Measurements from ENCODE around the gene APOE.

The APOE gene

GRCh38 chr19:44948763-44949374, 43.3 kb downstream of the APOE start:
- H3K4me1 Mint-ChIP-seq = peaks cover 4% of the 10 kb centered on the region
- H3K36me3 Mint-ChIP-seq = peaks cover 7% of the 10 kb centered on the region
- no peak overlapping the region for H3K4me3 Mint-ChIP-seq
- H3K27ac Mint-ChIP-seq = no peak overlapping the region
- H3K9me3 Mint-ChIP-seq = no peaks in the 10 kb centered on the region
- no peak for DNase-seq (ENCODE audit: low spot score in 2 of 2)
- ATAC-seq = no peak

- no peak overlapping the region for H3K4me3 Mint-ChIP-seq
- peaks cover 4% of the 10 kb centered on the region for H3K4me1 Mint-ChIP-seq
- H3K9me3 Mint-ChIP-seq = no peaks in the 10 kb centered on the region
- H3K36me3 Mint-ChIP-seq = peaks cover 12% of the 10 kb centered on the region
- DNase-seq (ENCODE audit: low spot score in 2 of 2) (no peak), ATAC-seq (no peak)
- H3K27ac Mint-ChIP-seq = no peak overlapping the region
Measured at GRCh38 chr19:44949550-44949949, 44.0 kb downstream of the APOE start.

DNA sequence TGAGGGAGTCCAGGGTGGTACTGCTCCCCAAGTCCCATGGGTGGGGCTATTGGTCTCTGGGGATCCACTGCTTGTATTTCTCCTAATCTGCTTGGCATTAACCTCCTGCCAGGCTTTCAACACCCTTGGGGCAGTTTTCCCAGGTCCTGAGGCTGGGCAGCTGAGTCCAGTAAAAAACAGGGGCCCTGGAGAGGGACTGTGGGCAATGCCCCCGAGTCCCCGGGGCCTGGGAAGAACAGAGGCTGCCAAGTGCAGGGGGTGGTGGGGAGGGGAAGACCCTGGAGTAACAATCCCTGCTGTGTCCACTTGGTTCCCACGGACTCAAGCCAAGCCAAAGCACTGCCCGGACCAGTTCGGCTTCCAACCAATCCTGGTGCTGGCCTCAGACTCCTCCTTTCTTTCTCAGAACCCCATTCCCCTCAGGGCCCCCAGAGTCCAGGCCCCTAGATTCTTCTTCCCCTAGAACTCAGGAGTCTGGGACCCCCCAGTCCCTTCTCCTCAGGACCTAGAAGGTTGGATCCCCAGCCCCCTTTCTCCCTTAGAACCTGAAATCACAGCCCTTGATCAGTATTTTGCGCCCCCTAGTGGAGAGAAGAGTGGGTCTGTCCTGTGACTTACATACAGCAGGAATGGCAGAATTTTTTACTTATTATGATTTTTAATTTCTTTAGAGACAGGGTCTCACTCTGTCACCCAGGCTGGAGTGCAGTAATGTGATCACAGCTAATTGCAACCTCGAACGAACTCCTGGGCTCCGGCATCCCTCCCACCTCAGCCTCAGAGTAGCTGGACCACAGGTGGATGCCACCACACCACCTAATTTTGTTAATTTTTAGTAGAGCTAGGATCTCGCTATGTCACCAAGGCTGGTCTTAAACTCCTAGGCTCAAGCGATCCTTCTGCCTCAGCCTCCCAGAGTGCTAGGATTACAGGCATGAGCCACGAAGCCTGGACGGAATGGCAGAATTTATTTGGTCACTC, 45.9 kb downstream of the APOE start:
- peak overlapping the region; percentile 52 for H3K27ac Mint-ChIP-seq
- ATAC-seq (no peak), DNase-seq (ENCODE audit: low spot score in 2 of 2) (peak; percentile 48 to 70)
- no peaks in the 10 kb centered on the region for H3K9me3 Mint-ChIP-seq
- H3K36me3 Mint-ChIP-seq = peaks cover 18% of the 10 kb centered on the region
- no peak overlapping the region for H3K4me3 Mint-ChIP-seq
- H3K4me1 Mint-ChIP-seq = peaks cover 15% of the 10 kb centered on the region

DNA sequence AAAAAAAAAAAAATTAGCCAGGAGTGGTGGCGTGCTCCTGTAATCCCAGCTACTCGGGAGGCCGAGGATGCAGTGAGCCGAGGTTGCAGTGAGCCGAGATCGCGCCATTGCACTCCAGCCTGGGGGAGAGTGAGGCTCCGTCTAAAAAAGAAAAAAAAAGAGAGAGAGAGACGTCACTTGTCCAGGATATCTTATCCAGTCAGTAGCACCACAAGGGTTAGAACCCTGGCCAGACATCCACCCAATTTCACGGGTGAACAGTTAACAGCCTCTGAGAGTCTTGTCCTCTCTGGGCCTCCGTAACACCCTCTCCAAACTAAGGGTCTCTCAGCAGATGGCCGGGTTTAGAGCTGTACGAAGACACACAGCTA, 48.7 kb downstream of the APOE start:
- H3K4me3 Mint-ChIP-seq = peak overlapping the region; percentile 87
- H3K27ac Mint-ChIP-seq = peak overlapping the region; percentile 92
- H3K4me1 Mint-ChIP-seq = peaks cover 34% of the 10 kb centered on the region
- H3K9me3 Mint-ChIP-seq = no peaks in the 10 kb centered on the region
- peak; percentile 0 for ATAC-seq
- peaks cover 19% of the 10 kb centered on the region for H3K36me3 Mint-ChIP-seq
- no peak for DNase-seq (ENCODE audit: low spot score in 2 of 2)

- ATAC-seq = peak; percentile 96
- Mint-ChIP-seq H3K27ac (peak within 1 kb of the TSS; percentile 92), H3K9me3 (no peaks in the 10 kb centered on the region), H3K36me3 (peaks cover 19% of the 10 kb centered on the region), H3K4me1 (peaks cover 40% of the 10 kb centered on the region), H3K4me3 (peak within 1 kb of the TSS; percentile 87)
- DNase-seq (ENCODE audit: low spot score in 2 of 2) = peak; percentile 91 to 96
Measured at GRCh38 chr19:44954649-44955504, 49.3 kb downstream of the APOE start, which contains the start of gene CLPTM1. TSS of gene CLPTM1 (plus strand) at chr19:44955380. CDS start at chr19:44955396, 16 bp downstream.

DNA sequence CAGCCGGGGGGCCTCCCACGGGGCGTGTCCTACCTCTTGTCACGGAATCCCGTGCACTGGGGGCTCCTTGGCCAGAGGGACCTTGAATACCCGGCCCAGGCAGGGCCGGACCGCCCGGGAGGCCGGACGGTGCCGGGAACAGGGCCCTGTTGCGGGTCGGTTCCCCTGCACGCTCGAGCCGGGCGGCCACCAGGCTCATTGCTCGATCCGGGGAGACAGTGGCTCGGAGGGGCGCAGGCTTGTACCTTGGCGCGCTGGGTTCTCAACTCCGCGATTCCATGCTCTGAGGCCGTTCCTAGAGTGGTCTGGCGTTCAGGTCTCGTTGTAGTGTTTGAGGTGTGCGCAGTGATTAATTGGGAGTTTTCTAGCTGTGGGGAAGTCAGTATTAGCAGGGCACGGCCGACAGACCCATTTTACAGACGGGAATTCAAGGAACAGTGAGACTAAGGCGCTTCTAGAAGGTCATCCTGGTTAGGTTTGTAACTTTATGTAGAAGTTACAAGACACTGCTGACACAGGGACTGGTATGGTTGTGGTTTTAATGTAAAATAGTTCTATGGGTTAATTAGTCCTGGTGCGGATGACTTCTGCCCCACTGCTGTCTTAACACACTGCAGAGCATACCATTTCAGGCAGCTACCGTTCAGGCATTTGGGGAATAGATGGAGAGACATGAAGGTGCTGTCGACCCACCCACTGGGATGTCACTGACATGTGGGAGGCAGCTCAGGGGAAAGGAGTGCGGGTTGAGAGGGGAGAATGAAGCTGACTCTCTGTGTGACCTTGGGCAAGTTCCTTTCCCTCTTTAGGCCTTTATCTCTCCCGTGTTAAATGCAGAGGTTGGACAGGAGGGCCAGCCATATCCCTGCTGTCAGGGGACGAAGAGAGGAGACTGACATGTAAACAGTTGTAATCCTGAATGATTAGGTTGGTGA, 50.2 kb downstream of the APOE start:
- Mint-ChIP-seq H3K36me3 (peaks cover 25% of the 10 kb centered on the region), H3K4me1 (peaks cover 49% of the 10 kb centered on the region), H3K27ac (peak overlapping the region; percentile 92), H3K4me3 (peak overlapping the region; percentile 87), H3K9me3 (no peaks in the 10 kb centered on the region)
- DNase-seq (ENCODE audit: low spot score in 2 of 2) (no peak), ATAC-seq (peak; percentile 31)

DNA sequence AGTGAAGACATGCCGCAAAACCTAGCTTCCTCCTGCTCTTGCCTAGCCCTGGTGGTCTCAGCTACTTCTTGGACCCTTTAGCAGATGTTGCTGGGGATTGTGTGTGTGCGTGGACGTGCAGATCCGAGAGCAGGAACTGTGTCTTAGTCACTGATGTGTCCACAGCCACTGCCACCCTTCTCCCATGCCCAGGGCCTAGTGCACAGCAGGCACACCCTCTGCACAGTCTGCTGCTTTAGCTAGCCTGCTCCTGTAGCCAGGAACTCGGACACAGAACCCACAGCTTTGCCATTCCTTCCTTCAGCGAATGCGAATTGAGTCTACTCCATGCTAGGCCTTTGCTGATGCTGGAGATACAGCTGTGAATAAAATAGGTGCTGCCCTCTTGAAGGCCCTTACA, 51.9 kb downstream of the APOE start:
- H3K9me3 Mint-ChIP-seq = no peaks in the 10 kb centered on the region
- peak overlapping the region; percentile 92 for H3K27ac Mint-ChIP-seq
- ATAC-seq (no peak), DNase-seq (ENCODE audit: low spot score in 2 of 2) (no peak)
- peaks cover 58% of the 10 kb centered on the region for H3K4me1 Mint-ChIP-seq
- peaks cover 35% of the 10 kb centered on the region for H3K36me3 Mint-ChIP-seq
- H3K4me3 Mint-ChIP-seq = peak overlapping the region; percentile 87

DNA sequence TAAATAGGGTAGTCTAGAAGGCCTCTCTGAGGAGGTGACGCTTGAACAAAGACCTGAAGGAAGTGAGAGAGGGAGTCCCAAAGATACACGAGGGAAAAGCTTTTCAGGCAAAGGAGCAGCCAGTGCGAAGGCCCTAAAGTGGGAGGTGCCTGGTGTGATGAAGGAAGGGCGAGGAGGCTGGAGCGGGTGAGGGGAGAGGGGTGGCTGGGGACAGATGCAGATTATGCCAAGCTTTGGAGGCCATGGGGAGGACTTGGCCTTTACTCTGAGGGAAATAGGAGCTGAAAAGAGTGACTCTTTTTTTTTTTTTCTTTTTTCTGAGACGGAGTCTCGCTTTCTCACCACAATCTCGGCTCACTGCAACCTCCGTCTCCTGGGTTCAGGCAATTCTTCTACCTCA, 52.5 kb downstream of the APOE start:
- no peaks in the 10 kb centered on the region for H3K9me3 Mint-ChIP-seq
- H3K36me3 Mint-ChIP-seq = peaks cover 41% of the 10 kb centered on the region
- peaks cover 58% of the 10 kb centered on the region for H3K4me1 Mint-ChIP-seq
- peak overlapping the region; percentile 92 for H3K27ac Mint-ChIP-seq
- no peak overlapping the region for H3K4me3 Mint-ChIP-seq
- DNase-seq (ENCODE audit: low spot score in 2 of 2) (no peak), ATAC-seq (no peak)
